Ovary (tissue), 9 donors: Measurements from ENCODE around the gene ATG2B. TPM values are rescaled to one million over a fixed set of nuclear protein-coding genes. Genes with fewer than 3 reads are reported as not detected.

ENCODE experiments used
- DNase-seq, 5 donors: peaks; one replicate each; pipeline ENCODE4 v3.0.0-alpha.2; 2019 to 2020
- H3K27ac ChIP-seq, 2 donors: fragments of 200-600 bp; one replicate each; pipeline versions ENCODE4 v1.5.1 to v1.8.0; 2019 to 2022
- H3K27me3 ChIP-seq: fragments of 200-600 bp; one replicate; pipeline ENCODE4 v1.8.0; 2022
- H3K36me3 ChIP-seq: fragments of 200-600 bp; sonication (generic); one replicate; pipeline ENCODE4 v1.5.1; 2019
- H3K4me1 ChIP-seq: one replicate; pipeline ENCODE4 v1.8.1; 2013; ENCODE audit warnings: mild to moderate bottlenecking, moderate library complexity; ENCODE audit not compliant: insufficient read depth
- H3K4me3 ChIP-seq: fragments of 200-600 bp; sonication (generic); one replicate; pipeline ENCODE4 v1.5.1; 2017
- H3K9me3 ChIP-seq, 2 donors: fragments of 200-600 bp in 1 of 2; sonication (generic) in 1 of 2; one replicate each; pipeline versions ENCODE4 v1.5.1 to v1.8.1; 2013 to 2019; ENCODE audit warnings: mild to moderate bottlenecking in 1 of 2, moderate library complexity in 1 of 2
- EP300 ChIP-seq: sonication (generic); formaldehyde crosslinking; IDR thresholded peaks from one replicate; pipeline ENCODE4 v1.6.1; 2017; ENCODE audit warnings: antibody characterized with exemption
- POLR2A ChIP-seq: fragments of 450-650 bp; IDR thresholded peaks from one replicate; pipeline ENCODE4 v1.6.1; 2017; ENCODE audit warnings: antibody characterized with exemption, mild to moderate bottlenecking, moderate library complexity
- WGBS, 3 donors: extraction: QIAGEN DNeasy Blood & Tissue Kit in 1 of 3; methylation state at CpG; one replicate each; pipeline versions ENCODE4 v1.1.5 to v1.1.7; 2013 to 2017; 5-methylcytosine and 5-hydroxymethylcytosine counted together
- intact Hi-C, 4 donors: fragments of 100-400 bp; cut with DNase I; formaldehyde crosslinking; loops; one replicate each; pipeline versions ENCODE4 v1.11.0 to v1.15.1; 2022 to 2023
- polyA plus RNA-seq, 2 donors: library from polyadenylated mRNA; stranded (reverse); fragments of 200-250 nt in 1 of 2; fragments of 350-450 nt in 1 of 2; fragmentation: Illumina TruSeq in 1 of 2; extraction: RNeasy Lipid Tissue Mini Kit (QIAGEN cat#74804) in 1 of 2; gene quantifications; one replicate each; pipeline ENCODE4 v1.2.3, GENCODE V29; 2013 to 2014
- total RNA-seq, 7 donors: library from RNA; depleted of rRNA in 2 of 7; stranded (reverse); fragments of >200 nt in 2 of 7; fragmentation: NEBNext Ultra II Directional in 3 of 7; extraction: Animal tissue kit (Norgen Biotek cat#: 25700) in 3 of 7; gene quantifications; one replicate each; pipeline versions ENCODE4 v1.1.0 to v1.2.4, GENCODE V29; 2016 to 2023
- TF ChIP-seq, protein P1 (sequence below), 3 donors: fragments of 450-650 bp in 2 of 3; fragments of 200-600 bp in 1 of 3; IDR thresholded peaks; one replicate each; pipeline versions ENCODE4 v1.5.1 to v1.8.0; 2016 to 2022; ENCODE audit warnings: antibody characterized with exemption in 3 of 3, mild to moderate bottlenecking in 1 of 3
- donor health status: DM: no; HTN: no; CAD: no; lungs with moderate emphysema.
- donor health status: DM: no; HTN: no; CAD: no.
- donor health status: Bipolar disorder and iron deficiency.
- donor health status: DM: yes; HTN: yes; CAD: no.
- donor health status: DM: no; HTN: no; CAD: no.
- donor health status: DM: yes; HTN: yes; CAD: no.

ATG2B gene
- total and polyA plus RNA-seq, 9 donors, result 5.3 to 33.1 (median 22.6) TPM

DNA sequence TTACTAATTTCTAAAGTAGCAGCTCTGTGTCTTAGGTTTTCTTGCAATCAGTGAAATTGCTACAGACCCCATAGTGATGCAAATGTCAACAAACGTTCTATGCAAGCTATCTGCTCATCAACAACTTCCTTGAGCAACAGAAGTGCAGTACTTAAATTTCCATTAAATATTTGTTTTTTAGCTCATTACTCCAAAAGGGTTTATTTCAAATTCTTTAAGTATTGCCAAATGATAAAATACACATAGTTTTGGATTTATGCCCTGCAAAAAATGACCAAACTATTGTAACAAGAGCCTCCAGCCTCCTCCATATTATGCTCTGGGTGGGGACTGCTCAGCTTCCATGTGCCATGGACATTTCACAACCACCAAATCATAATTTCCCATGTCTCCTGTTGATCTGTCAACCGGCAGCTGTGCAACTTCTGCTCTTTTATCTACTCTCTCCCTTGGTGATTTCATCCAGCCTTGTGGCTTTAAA, 102.8 kb downstream of the ATG2B start:
- H3K27me3 ChIP-seq, result no peaks in the 10 kb centered on the region
- H3K4me1 ChIP-seq, result no peaks in the 10 kb centered on the region
- H3K4me3 ChIP-seq, result no peak overlapping the region
- TF ChIP-seq, protein P1, sequence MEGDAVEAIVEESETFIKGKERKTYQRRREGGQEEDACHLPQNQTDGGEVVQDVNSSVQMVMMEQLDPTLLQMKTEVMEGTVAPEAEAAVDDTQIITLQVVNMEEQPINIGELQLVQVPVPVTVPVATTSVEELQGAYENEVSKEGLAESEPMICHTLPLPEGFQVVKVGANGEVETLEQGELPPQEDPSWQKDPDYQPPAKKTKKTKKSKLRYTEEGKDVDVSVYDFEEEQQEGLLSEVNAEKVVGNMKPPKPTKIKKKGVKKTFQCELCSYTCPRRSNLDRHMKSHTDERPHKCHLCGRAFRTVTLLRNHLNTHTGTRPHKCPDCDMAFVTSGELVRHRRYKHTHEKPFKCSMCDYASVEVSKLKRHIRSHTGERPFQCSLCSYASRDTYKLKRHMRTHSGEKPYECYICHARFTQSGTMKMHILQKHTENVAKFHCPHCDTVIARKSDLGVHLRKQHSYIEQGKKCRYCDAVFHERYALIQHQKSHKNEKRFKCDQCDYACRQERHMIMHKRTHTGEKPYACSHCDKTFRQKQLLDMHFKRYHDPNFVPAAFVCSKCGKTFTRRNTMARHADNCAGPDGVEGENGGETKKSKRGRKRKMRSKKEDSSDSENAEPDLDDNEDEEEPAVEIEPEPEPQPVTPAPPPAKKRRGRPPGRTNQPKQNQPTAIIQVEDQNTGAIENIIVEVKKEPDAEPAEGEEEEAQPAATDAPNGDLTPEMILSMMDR (IDR thresholded peaks at IDR 0.05), result no peak
- no peak for TF ChIP-seq POLR2A
- TF ChIP-seq EP300, result no peak
- intact Hi-C loops, result loop anchor here in 1 of 4 donors (10.0 kb wide), 1 partner anchor 156 kb away; no protein-coding TSS in a partner anchor
- 27 to 32% (median 31%) methylated on average over 2 of the region's 2 CpGs for WGBS, 3 donors
- no peak for DNase-seq
- no peaks in the 10 kb centered on the region for H3K9me3 ChIP-seq
- H3K36me3 ChIP-seq, result no peaks in the 10 kb centered on the region
- no peak overlapping the region for H3K27ac ChIP-seq

DNA sequence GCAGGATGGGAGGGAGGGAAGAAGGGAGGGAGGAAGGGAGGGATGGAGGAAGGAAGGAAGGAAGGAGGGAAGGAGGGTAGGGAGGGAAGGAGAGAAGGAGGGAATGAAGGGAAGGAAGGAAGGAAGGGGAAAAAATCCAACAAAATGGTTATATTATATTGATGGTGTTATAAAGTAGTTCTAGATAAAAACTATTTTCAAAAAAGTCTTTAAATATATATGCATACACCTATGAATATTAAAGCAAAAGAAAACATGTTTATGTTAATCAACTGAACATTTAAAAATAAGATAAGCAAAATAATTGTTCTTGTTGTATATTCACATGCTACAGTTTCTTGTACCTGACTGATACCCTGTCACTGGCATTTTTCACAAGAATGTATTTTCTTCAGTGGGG, 105.2 kb downstream of the ATG2B start:
- Histone ChIP-seq H3K9me3 (no peaks in the 10 kb centered on the region), H3K27ac (no peak overlapping the region), H3K27me3 (no peaks in the 10 kb centered on the region), H3K4me3 (no peak overlapping the region), H3K4me1 (no peaks in the 10 kb centered on the region), H3K36me3 (no peaks in the 10 kb centered on the region)
- intact Hi-C loops, result no loop called here
- TF ChIP-seq EP300, result no peak
- no peak for TF ChIP-seq POLR2A
- TF ChIP-seq, protein P1 (IDR thresholded peaks at IDR 0.05), result no peak
- no peak for DNase-seq

DNA sequence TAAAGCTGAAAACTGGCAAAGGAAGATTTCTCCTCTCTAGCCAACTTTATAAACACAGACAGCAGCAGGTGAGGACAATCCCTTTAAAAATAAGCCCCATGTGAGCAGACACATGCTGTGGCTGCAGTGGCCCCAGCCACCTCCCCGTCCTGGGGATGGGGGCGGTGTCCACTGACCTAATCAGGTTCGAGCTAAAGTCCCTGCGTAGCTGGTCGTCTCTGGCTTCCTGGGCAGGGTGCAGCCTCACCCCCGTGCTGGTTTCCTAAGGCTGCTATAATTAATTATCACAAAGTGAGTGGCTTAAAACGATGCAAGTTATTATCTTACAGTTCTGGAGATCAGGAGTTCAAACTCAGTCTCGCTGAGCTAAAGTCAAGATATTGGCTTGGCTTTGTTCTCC, 106.1 kb downstream of the ATG2B start:
- Histone ChIP-seq H3K9me3 (no peaks in the 10 kb centered on the region), H3K36me3 (no peaks in the 10 kb centered on the region), H3K4me3 (no peak overlapping the region), H3K27ac (no peak overlapping the region), H3K27me3 (no peaks in the 10 kb centered on the region), H3K4me1 (no peaks in the 10 kb centered on the region)
- TF ChIP-seq, protein P1 (IDR thresholded peaks at IDR 0.05), result no peak
- TF ChIP-seq EP300 (no peak), POLR2A (no peak)
- WGBS, 3 donors, result 46 to 54% (median 51%) methylated on average over 8 of the region's 8 CpGs
- DNase-seq, result no peak
- intact Hi-C loops, result no loop called here

DNA sequence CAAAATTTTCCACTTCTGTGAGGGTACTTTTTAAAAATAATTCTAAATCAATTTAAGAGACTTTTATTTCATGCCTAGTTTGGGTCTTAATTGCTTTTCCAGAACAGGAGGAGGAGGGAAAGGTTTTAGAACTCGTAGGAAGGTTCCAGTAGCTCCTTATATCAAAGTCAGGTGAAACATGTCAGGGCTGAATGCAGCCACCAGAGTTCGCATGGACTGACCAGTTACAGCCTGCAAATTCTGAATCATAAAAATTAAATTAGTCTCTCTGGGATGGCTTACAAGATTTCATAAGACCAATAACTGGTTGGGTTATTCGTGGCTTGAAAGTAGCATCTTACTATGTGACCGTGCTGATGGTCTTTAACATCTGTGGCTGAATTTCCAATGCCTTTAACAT, 106.7 kb downstream of the ATG2B start:
- DNase-seq, result no peak
- intact Hi-C loops, result no loop called here
- Histone ChIP-seq H3K36me3 (no peaks in the 10 kb centered on the region), H3K27ac (no peak overlapping the region), H3K4me1 (no peaks in the 10 kb centered on the region), H3K27me3 (no peaks in the 10 kb centered on the region), H3K4me3 (no peak overlapping the region), H3K9me3 (no peaks in the 10 kb centered on the region)
- WGBS, 3 donors, result 48 to 59% (median 53%) methylated on average over 4 of the region's 4 CpGs
- no peak for TF ChIP-seq EP300
- TF ChIP-seq, protein P1 (IDR thresholded peaks at IDR 0.05), result no peak
